ENCODE measurements around the gene S100A13.
"Not testable (repeated sequence)": the region's sequence is repeated elsewhere in the genome, so short reads cannot be mapped to it uniquely, and the experiment has no call there.

DNA sequence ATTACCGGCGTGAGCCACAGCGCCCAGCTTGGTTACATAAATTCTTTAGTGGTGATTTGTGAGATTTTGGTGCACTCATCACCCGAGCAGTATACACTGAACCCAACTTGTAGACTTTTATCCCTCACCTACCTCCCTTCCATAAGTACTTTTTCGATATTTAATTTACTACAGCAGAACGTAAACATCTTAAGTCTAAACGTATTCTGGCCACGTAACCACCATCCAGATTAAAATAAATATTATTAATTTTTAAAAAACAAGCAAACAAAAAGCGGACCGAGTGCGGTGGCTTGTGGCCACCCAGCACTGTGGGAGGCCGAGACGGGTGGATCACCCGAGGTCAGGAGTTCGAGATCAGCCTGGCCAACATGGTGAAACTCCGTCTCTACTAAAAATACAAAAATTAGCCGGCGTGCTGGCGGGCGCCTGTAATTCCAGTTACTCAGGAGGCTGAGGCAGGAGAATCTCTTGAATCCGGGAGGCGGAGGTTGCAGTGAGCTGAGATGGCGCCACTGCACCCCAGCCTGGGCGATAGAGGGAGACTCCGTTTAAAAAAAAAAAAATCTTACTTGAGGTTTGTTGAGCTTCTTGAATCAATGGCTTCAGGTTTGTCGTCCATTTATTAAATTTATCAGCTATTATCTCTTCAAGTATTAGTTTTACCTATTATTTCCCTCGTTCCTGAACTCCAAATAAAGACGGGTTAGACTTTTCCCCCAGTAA is 44.5 kb upstream of the S100A13 start:
- TF ChIP-seq, protein P1, sequence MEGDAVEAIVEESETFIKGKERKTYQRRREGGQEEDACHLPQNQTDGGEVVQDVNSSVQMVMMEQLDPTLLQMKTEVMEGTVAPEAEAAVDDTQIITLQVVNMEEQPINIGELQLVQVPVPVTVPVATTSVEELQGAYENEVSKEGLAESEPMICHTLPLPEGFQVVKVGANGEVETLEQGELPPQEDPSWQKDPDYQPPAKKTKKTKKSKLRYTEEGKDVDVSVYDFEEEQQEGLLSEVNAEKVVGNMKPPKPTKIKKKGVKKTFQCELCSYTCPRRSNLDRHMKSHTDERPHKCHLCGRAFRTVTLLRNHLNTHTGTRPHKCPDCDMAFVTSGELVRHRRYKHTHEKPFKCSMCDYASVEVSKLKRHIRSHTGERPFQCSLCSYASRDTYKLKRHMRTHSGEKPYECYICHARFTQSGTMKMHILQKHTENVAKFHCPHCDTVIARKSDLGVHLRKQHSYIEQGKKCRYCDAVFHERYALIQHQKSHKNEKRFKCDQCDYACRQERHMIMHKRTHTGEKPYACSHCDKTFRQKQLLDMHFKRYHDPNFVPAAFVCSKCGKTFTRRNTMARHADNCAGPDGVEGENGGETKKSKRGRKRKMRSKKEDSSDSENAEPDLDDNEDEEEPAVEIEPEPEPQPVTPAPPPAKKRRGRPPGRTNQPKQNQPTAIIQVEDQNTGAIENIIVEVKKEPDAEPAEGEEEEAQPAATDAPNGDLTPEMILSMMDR (IDR thresholded peaks at IDR 0.05), result peak; percentile 33; the same call in 1 of the 2 replicates
- not testable (repeated sequence) for TF ChIP-seq POLR2AphosphoS5 (IDR thresholded peaks at IDR 0.05; ENCODE audit: low read depth, low read length); SIN3A (IDR thresholded peaks at IDR 0.05; ENCODE audit: borderline replicate concordance, insufficient read depth, low read depth, low read length); TCF7L2 (IDR thresholded peaks at IDR 0.05; ENCODE audit: low read depth, low read length)
- TF ChIP-seq, protein P2, sequence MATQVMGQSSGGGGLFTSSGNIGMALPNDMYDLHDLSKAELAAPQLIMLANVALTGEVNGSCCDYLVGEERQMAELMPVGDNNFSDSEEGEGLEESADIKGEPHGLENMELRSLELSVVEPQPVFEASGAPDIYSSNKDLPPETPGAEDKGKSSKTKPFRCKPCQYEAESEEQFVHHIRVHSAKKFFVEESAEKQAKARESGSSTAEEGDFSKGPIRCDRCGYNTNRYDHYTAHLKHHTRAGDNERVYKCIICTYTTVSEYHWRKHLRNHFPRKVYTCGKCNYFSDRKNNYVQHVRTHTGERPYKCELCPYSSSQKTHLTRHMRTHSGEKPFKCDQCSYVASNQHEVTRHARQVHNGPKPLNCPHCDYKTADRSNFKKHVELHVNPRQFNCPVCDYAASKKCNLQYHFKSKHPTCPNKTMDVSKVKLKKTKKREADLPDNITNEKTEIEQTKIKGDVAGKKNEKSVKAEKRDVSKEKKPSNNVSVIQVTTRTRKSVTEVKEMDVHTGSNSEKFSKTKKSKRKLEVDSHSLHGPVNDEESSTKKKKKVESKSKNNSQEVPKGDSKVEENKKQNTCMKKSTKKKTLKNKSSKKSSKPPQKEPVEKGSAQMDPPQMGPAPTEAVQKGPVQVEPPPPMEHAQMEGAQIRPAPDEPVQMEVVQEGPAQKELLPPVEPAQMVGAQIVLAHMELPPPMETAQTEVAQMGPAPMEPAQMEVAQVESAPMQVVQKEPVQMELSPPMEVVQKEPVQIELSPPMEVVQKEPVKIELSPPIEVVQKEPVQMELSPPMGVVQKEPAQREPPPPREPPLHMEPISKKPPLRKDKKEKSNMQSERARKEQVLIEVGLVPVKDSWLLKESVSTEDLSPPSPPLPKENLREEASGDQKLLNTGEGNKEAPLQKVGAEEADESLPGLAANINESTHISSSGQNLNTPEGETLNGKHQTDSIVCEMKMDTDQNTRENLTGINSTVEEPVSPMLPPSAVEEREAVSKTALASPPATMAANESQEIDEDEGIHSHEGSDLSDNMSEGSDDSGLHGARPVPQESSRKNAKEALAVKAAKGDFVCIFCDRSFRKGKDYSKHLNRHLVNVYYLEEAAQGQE (IDR thresholded peaks at IDR 0.05; ENCODE audit: insufficient read depth in 1 of 2, low read depth in 2 of 2, low read length in 1 of 2), result not testable (repeated sequence)

All from Panc1 (cell line).